GM21619 (cell line): ENCODE results near the gene PRCD.

Experiments
- ATAC-seq: cut with Tn5 transposase; IDR thresholded peaks from one replicate; pipeline ENCODE4 v1.9.1; 2021; ENCODE audit not compliant: unreplicated experiment

PRCD gene

DNA sequence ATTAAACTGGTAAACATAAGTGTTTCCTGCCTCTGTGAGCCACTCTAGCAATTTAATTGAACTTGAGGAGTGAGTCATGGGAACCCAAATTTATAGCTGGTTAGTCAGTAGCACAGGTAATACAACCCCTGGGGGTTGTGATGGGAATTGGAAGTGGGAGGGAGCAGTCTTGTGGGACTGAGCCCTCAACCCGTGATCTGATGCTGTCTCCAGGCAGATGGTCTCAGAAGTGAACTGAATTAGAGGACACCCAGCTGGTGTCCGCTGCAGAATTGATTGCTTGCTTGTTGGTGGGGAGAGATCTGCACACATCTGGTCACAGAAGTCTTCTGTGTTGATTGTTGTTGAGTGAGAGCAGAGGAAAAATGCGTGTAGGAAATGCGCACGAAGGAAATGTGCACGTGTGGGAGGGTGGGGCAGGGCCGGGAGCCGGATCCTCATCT lies 53.6 kb downstream of the PRCD start:
- ATAC-seq: no peak

- ATAC-seq: no peak
Measured at GRCh38 chr17:76593959-76594358, 54.1 kb downstream of the PRCD start.

DNA sequence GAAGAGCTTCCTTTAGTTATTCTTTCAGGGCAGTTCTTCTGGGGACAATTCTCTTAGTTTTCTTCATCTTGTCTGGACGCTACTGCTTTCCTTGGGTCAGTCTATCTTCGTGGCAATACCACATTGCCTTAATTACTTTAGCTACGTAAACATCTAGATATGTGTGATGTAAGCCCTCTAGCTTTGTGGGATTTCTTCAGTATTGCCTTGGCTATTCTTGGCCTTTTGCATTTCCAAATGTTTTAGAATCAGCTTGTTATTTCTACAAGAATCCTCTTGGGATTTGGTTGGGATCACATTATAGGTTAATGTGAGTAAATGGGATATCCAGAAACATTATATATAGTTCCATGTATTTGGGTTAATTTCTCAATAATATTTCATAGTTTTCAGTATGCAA lies 54.8 kb downstream of the PRCD start:
- ATAC-seq: no peak
